Colonic mucosa (tissue), 4 donors: ENCODE measurements around the gene PPCDC. TPM values are rescaled to one million over a fixed set of nuclear protein-coding genes. Genes with fewer than 3 reads are reported as not detected.

ENCODE experiments used
- DNase-seq: peaks from one replicate; pipeline ENCODE4 v3.0.0-alpha.2; 2020
- H3K27ac ChIP-seq: fragments of 200-600 bp; one replicate; pipeline ENCODE4 v1.8.0; 2021
- H3K27me3 ChIP-seq: fragments of 200-600 bp; one replicate; pipeline ENCODE4 v1.8.0; 2021
- H3K36me3 ChIP-seq: fragments of 200-600 bp; one replicate; pipeline ENCODE4 v1.8.0; 2021
- H3K4me1 ChIP-seq: fragments of 200-600 bp; one replicate; pipeline ENCODE4 v1.8.0; 2021; ENCODE audit warnings: mild to moderate bottlenecking
- H3K4me3 ChIP-seq: fragments of 200-600 bp; one replicate; pipeline ENCODE4 v1.8.0; 2021
- H3K9ac ChIP-seq, 2 donors: one replicate each; pipeline ENCODE4 v1.7.0; 2013; ENCODE audit warnings: control low read depth in 2 of 2, low read depth in 2 of 2, low read length in 2 of 2
- H3K9me3 ChIP-seq: fragments of 200-600 bp; one replicate; pipeline ENCODE4 v1.8.0; 2021
- intact Hi-C: fragments of 100-400 bp; cut with DNase I; formaldehyde crosslinking; loops from one replicate; pipeline ENCODE4 v1.14.1; 2022
- total RNA-seq, 2 donors: library from RNA; stranded (reverse); fragmentation: NEBNext Ultra II Directional in 1 of 2; extraction: Animal tissue kit (Norgen Biotek cat#: 25700) in 1 of 2; gene quantifications; one replicate each; pipeline ENCODE4 v1.2.1, GENCODE V29; 2021
- TF ChIP-seq, protein P1 (sequence below): fragments of 200-600 bp; IDR thresholded peaks from one replicate; pipeline ENCODE4 v1.8.0; 2022; ENCODE audit warnings: antibody characterized with exemption, mild to moderate bottlenecking
- donor health status: healthy.
- donor health status: DM: no; HTN: no; CAD: no.
- donor health status: DM: no; HTN: no; CAD: no.

PPCDC gene
- total RNA-seq, 2 donors from 2014 or later = 10.1 to 23.1 TPM

DNA sequence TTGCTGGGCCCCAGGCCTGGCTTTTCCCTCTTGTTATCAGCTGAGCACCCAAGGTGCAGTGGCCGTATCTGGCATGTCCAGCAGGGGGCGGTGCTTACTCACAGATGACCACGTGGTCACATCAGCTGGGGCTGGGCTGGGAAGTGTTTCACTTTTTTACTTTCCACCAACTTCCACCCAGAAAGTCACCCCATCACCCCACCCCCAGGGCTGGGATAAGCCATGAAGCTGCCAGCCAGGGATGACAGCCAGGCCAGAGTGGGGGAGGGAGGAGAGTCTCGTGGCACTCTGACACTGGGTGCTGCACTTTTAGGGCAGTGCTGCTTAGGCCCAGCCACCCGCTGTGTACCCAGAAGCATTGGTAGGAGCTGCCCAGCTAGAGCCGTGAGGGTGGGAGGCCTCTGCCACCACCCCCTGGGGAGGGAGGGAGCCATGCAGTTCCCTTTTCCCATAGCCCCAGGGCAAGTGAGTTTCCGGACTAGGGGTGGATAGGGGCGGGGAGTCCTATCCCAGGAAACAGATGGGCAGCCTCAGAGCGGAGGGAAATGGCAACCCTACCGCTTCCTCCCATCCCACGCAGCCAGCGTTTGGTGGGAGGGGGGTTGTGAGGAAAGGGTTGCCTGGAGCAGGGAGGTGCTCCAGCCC, 6.1 kb downstream of the PPCDC start:
- DNase-seq = peak; percentile 96
- Histone ChIP-seq H3K4me1 (peaks cover 4% of the 10 kb centered on the region), H3K9ac (no peak overlapping the region), H3K27me3 (no peaks in the 10 kb centered on the region), H3K4me3 (no peak overlapping the region), H3K36me3 (no peaks in the 10 kb centered on the region), H3K9me3 (no peaks in the 10 kb centered on the region), H3K27ac (peak overlapping the region; percentile 31)
- TF ChIP-seq, protein P1, sequence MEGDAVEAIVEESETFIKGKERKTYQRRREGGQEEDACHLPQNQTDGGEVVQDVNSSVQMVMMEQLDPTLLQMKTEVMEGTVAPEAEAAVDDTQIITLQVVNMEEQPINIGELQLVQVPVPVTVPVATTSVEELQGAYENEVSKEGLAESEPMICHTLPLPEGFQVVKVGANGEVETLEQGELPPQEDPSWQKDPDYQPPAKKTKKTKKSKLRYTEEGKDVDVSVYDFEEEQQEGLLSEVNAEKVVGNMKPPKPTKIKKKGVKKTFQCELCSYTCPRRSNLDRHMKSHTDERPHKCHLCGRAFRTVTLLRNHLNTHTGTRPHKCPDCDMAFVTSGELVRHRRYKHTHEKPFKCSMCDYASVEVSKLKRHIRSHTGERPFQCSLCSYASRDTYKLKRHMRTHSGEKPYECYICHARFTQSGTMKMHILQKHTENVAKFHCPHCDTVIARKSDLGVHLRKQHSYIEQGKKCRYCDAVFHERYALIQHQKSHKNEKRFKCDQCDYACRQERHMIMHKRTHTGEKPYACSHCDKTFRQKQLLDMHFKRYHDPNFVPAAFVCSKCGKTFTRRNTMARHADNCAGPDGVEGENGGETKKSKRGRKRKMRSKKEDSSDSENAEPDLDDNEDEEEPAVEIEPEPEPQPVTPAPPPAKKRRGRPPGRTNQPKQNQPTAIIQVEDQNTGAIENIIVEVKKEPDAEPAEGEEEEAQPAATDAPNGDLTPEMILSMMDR = peak; percentile 93
- intact Hi-C loops = loop anchor here (2.0 to 10.0 kb wide), 2 partner anchors 175 to 275 kb away; no protein-coding TSS in a partner anchor

DNA sequence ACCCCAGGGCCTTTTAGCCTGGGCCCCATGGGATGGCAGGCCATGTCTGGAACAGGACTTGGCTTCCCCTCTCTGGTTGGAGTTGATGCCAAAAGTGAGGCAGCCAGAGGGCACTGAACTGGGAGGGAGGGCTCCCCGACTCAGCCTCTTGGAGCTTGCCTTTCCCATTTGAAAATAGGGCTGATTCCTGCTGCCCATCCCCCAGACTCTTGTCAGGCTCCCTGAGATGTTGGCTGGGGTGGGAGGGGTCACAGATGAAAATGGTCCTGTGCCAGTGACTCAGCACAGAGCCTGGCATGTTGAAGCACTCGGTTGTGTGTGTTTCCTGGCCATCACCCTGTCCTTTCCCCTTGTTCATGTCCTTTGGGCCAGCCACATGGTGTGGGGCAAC, 6.6 kb downstream of the PPCDC start:
- intact Hi-C loops = no loop called here
- TF ChIP-seq, protein P1 = no peak
- H3K9me3 ChIP-seq = no peaks in the 10 kb centered on the region
- H3K4me1 ChIP-seq = peaks cover 4% of the 10 kb centered on the region
- H3K27ac ChIP-seq = no peak overlapping the region
- H3K27me3 ChIP-seq = no peaks in the 10 kb centered on the region
- no peaks in the 10 kb centered on the region for H3K36me3 ChIP-seq
- DNase-seq = no peak
- H3K9ac ChIP-seq = no peak overlapping the region
- H3K4me3 ChIP-seq = no peak overlapping the region

DNA sequence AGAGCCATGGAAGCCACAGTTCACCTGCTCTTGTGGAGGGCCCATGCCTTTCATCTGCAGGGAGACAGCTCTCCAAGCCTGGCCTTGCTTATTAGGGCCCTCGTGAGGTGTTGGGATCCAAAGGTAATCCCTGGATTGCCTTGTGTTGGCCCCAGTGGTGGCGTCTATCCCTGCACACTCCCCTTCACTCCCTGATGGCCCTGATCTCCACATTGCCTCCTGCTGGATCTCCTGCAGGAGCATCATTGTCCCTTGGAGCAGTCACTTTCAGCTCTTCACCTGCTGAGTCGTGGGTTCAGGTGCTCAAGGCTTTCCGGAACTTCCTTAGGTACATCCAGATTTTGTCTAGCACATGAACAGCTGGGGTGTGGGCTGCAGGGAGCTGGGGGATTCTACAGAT, 7.0 kb downstream of the PPCDC start:
- DNase-seq = no peak
- Histone ChIP-seq H3K27me3 (no peaks in the 10 kb centered on the region), H3K9ac (no peak overlapping the region), H3K36me3 (no peaks in the 10 kb centered on the region), H3K27ac (no peak overlapping the region), H3K4me1 (peaks cover 4% of the 10 kb centered on the region), H3K4me3 (no peak overlapping the region), H3K9me3 (no peaks in the 10 kb centered on the region)
- TF ChIP-seq, protein P1 = no peak
- intact Hi-C loops = no loop called here

DNA sequence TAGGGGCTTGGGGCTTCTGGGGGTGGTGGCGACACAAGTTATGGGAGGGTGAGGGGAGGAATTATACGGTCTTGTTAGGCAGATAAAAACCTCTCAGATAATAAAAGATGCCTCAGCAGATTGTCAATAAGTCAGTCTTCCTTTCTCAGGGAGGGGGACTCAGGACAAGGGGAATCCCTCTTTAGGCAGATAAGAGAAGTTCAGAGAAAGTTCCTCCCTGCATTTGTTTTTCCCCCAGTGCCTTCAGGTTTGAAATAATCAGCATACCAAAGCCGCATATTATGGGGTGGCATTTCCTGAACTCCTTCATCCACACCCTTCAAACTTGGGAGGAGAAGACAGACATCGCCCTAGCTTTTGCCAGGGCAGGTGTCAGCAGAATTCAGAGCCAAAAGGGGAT, 8.5 kb downstream of the PPCDC start:
- intact Hi-C loops = no loop called here
- DNase-seq = no peak
- Histone ChIP-seq H3K27me3 (no peaks in the 10 kb centered on the region), H3K9ac (peak overlapping the region in 1 of 2 donors; percentile 1), H3K4me1 (peaks cover 4% of the 10 kb centered on the region), H3K36me3 (no peaks in the 10 kb centered on the region), H3K27ac (no peak overlapping the region), H3K4me3 (no peak overlapping the region), H3K9me3 (no peaks in the 10 kb centered on the region)
- TF ChIP-seq, protein P1 = no peak

DNA sequence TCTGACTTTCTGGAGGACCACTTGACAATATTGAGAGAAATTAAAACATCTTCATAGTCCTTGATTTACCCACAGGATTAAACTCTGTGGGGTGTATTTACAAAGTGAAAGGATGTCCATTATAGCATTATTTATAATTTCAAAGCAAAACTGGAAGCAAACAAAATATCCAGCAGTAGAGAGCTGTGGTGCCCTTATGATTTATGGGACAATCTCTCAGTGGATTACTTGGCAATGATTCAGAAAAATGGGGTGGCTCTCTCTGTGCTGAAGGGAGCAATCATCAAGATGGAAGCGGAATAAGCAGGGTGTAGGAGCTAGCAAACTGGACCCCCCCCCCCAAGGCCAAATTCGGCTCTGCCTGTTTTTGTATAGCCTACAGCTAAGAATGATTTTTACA, 9.0 kb downstream of the PPCDC start:
- TF ChIP-seq, protein P1 = no peak
- no peak for DNase-seq
- peaks cover 4% of the 10 kb centered on the region for H3K4me1 ChIP-seq
- H3K27me3 ChIP-seq = no peaks in the 10 kb centered on the region
- intact Hi-C loops = no loop called here
- no peaks in the 10 kb centered on the region for H3K9me3 ChIP-seq
- no peaks in the 10 kb centered on the region for H3K36me3 ChIP-seq
- no peak overlapping the region for H3K27ac ChIP-seq
- H3K9ac ChIP-seq = peak overlapping the region in 1 of 2 donors; percentile 1
- H3K4me3 ChIP-seq = no peak overlapping the region
